Natural killer cell (primary cell): ENCODE data around the gene TPBGL. TPM values are rescaled to one million over a fixed set of nuclear protein-coding genes. Genes with fewer than 3 reads are reported as not detected.
"Not testable (repeated sequence)": the region's sequence is repeated elsewhere in the genome, so short reads cannot be mapped to it uniquely, and the experiment has no call there.

ENCODE experiments used
- ATAC-seq, 3 donors: fragments of 150-1000 bp in 2 of 3; fragments of 200-7000 bp in 1 of 3; cut with Tn5 transposase; 1 replicate in 1 of 3; 2 replicates in 2 of 3; pipeline ENCODE4 v1.10.0; 2021; ENCODE audit warnings: mild to moderate bottlenecking in 2 of 3, moderate library complexity in 2 of 3
- DNase-seq, 2 donors: peaks; one replicate each; pipeline versions ENCODE4 v3.0.0 to v3.0.0-alpha.2; 2013 to 2021; ENCODE audit warnings: mixed read lengths in 1 of 2
- H3K27ac ChIP-seq: one replicate; pipeline ENCODE4 v1.5.1; 2013; ENCODE audit warnings: mild to moderate bottlenecking, low read length
- H3K27me3 ChIP-seq: one replicate; pipeline ENCODE4 v1.6.1; 2013; ENCODE audit warnings: low read length; ENCODE audit not compliant: control insufficient read depth, insufficient read depth
- H3K36me3 ChIP-seq: one replicate; pipeline ENCODE4 v1.6.1; 2013; ENCODE audit warnings: low read length; ENCODE audit not compliant: control insufficient read depth, insufficient read depth
- H3K4me1 ChIP-seq: one replicate; pipeline ENCODE4 v1.6.1; 2013; ENCODE audit warnings: low read length; ENCODE audit not compliant: control insufficient read depth, insufficient read depth
- H3K4me3 ChIP-seq: one replicate; pipeline ENCODE4 v1.5.1; 2013; ENCODE audit warnings: low read length
- H3K9me3 ChIP-seq: one replicate; pipeline ENCODE4 v1.6.1; 2013; ENCODE audit warnings: low read length; ENCODE audit not compliant: control insufficient read depth, insufficient read depth
- H3K27ac Mint-ChIP-seq, 2 donors: one replicate each; pipeline ENCODE4 v1.8.0; 2022; ENCODE audit warnings: mild to moderate bottlenecking in 2 of 2, mixed read lengths in 2 of 2, moderate library complexity in 1 of 2
- H3K27me3 Mint-ChIP-seq, 2 donors: one replicate each; pipeline ENCODE4 v1.8.0; 2022; ENCODE audit warnings: low read depth in 2 of 2, mixed read lengths in 2 of 2
- H3K36me3 Mint-ChIP-seq: one replicate; pipeline ENCODE4 v1.8.0; 2022; ENCODE audit warnings: mixed read lengths
- H3K4me1 Mint-ChIP-seq, 2 donors: one replicate each; pipeline ENCODE4 v1.8.0; 2022; ENCODE audit warnings: mixed read lengths in 2 of 2
- H3K4me3 Mint-ChIP-seq: one replicate; pipeline ENCODE4 v1.8.0; 2022; ENCODE audit warnings: mild to moderate bottlenecking, moderate library complexity, mixed read lengths
- H3K9me3 Mint-ChIP-seq, 2 donors: one replicate each; pipeline ENCODE4 v1.8.0; 2022; ENCODE audit warnings: mixed read lengths in 2 of 2
- WGBS: methylation state at CpG from one replicate; pipeline ENCODE4 v1.1.7; 2013; ENCODE audit warnings: missing lambda C conversion rate; ENCODE audit not compliant: insufficient coverage; 5-methylcytosine and 5-hydroxymethylcytosine counted together
- intact Hi-C: fragments of 100-400 bp; cut with micrococcal nuclease; formaldehyde crosslinking; loops from one replicate; pipeline ENCODE4 v1.14.2; 2022
- total RNA-seq, 4 donors: library from RNA; stranded (reverse); fragments of 120-200 nt in 1 of 4; gene quantifications; one replicate each; pipeline versions ENCODE4 v1.2.3 to v1.2.4, GENCODE V29; 2013 to 2022
- TF ChIP-seq, protein P1 (sequence below): fragments of 200-600 bp; IDR thresholded peaks from one replicate; pipeline ENCODE4 v1.8.0; 2022; ENCODE audit warnings: antibody characterized with exemption

Gene TPBGL
- total RNA-seq, 3 donors from 2014 or later (not counting 1 experiment from before 2014, with no cell fraction given), result 0.34 to 0.75 (median 0.45) TPM

- Mint-ChIP-seq H3K9me3 (no peaks in the 10 kb centered on the region), H3K27me3 (no peaks in the 10 kb centered on the region), H3K4me3 (no peak overlapping the region), H3K4me1 (peaks cover 40 to 41% of the 10 kb centered on the region in 2 donors), H3K27ac (peak overlapping the region; percentile 80 to 89), H3K36me3 (peaks cover 9% of the 10 kb centered on the region)
- H3K4me1 ChIP-seq, result peaks cover 47% of the 10 kb centered on the region
- peaks cover 55% of the 10 kb centered on the region for H3K36me3 ChIP-seq
- intact Hi-C loops, result no loop called here
- no peak for ATAC-seq
- 72% methylated on average over 12 of the region's 12 CpGs for WGBS
- TF ChIP-seq, protein P1, sequence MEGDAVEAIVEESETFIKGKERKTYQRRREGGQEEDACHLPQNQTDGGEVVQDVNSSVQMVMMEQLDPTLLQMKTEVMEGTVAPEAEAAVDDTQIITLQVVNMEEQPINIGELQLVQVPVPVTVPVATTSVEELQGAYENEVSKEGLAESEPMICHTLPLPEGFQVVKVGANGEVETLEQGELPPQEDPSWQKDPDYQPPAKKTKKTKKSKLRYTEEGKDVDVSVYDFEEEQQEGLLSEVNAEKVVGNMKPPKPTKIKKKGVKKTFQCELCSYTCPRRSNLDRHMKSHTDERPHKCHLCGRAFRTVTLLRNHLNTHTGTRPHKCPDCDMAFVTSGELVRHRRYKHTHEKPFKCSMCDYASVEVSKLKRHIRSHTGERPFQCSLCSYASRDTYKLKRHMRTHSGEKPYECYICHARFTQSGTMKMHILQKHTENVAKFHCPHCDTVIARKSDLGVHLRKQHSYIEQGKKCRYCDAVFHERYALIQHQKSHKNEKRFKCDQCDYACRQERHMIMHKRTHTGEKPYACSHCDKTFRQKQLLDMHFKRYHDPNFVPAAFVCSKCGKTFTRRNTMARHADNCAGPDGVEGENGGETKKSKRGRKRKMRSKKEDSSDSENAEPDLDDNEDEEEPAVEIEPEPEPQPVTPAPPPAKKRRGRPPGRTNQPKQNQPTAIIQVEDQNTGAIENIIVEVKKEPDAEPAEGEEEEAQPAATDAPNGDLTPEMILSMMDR, result no peak
- H3K4me3 ChIP-seq, result no peak overlapping the region
- no peaks in the 10 kb centered on the region for H3K27me3 ChIP-seq
- no peaks in the 10 kb centered on the region for H3K9me3 ChIP-seq
- H3K27ac ChIP-seq, result no peak overlapping the region
- DNase-seq, result no peak
These were observed 32.3 kb downstream of the TPBGL start for GRCh38 chr11:75272821-75273301.

- peaks cover 60% of the 10 kb centered on the region for H3K36me3 ChIP-seq
- ATAC-seq, result no peak
- no peak overlapping the region for H3K4me3 ChIP-seq
- no peaks in the 10 kb centered on the region for H3K27me3 Mint-ChIP-seq
- H3K4me3 Mint-ChIP-seq, result peak overlapping the region; percentile 9
- DNase-seq, result no peak
- 96% methylated on average over 15 of the region's 15 CpGs for WGBS
- peak overlapping the region; percentile 80 to 89 for H3K27ac Mint-ChIP-seq
- H3K9me3 ChIP-seq, result no peaks in the 10 kb centered on the region
- peaks cover 47% of the 10 kb centered on the region for H3K4me1 ChIP-seq
- H3K27ac ChIP-seq, result peak overlapping the region; percentile 48
- TF ChIP-seq, protein P1, result no peak
- H3K36me3 Mint-ChIP-seq, result peaks cover 9% of the 10 kb centered on the region
- intact Hi-C loops, result no loop called here
- peaks cover 40 to 41% of the 10 kb centered on the region in 2 donors for H3K4me1 Mint-ChIP-seq
- no peaks in the 10 kb centered on the region for H3K27me3 ChIP-seq
- H3K9me3 Mint-ChIP-seq, result no peaks in the 10 kb centered on the region
These were observed 33.1 kb downstream of the TPBGL start for GRCh38 chr11:75273411-75274391.

- WGBS, result 89% methylated on average over 3 of the region's 3 CpGs
- H3K27me3 Mint-ChIP-seq, intact Hi-C loops, H3K4me3 Mint-ChIP-seq, H3K36me3 Mint-ChIP-seq, ATAC-seq, H3K9me3 ChIP-seq, H3K27me3 ChIP-seq, H3K4me3 ChIP-seq, H3K9me3 Mint-ChIP-seq: not testable (repeated sequence)
- Histone ChIP-seq H3K4me1 (peaks cover 48% of the 10 kb centered on the region), H3K36me3 (peaks cover 58% of the 10 kb centered on the region), H3K27ac (peak overlapping the region; percentile 70)
- Mint-ChIP-seq H3K27ac (peak overlapping the region; percentile 80 to 89), H3K4me1 (peaks cover 40 to 41% of the 10 kb centered on the region in 2 donors)
- DNase-seq, result peak in 1 of 2 donors; percentile 9
These were observed 34.1 kb downstream of the TPBGL start for GRCh38 chr11:75274716-75275115.

- no peaks in the 10 kb centered on the region for H3K27me3 ChIP-seq
These were observed 35.0 kb downstream of the TPBGL start for GRCh38 chr11:75275581-75275980.

More at GRCh38 chr11:75275581-75275980, 35.0 kb downstream of the TPBGL start:
- Histone ChIP-seq H3K36me3 (peaks cover 58% of the 10 kb centered on the region), H3K4me1 (peaks cover 57% of the 10 kb centered on the region), H3K4me3 (peak overlapping the region; percentile 17), H3K9me3 (no peaks in the 10 kb centered on the region), H3K27ac (peak overlapping the region; percentile 70)
- Mint-ChIP-seq H3K27ac (peak overlapping the region; percentile 89 to 95), H3K36me3 (peaks cover 9% of the 10 kb centered on the region), H3K27me3 (no peaks in the 10 kb centered on the region), H3K9me3 (no peaks in the 10 kb centered on the region), H3K4me1 (peaks cover 48 to 49% of the 10 kb centered on the region in 2 donors), H3K4me3 (peak overlapping the region; percentile 93)
- DNase-seq (peak; percentile 63 to 86), ATAC-seq (peak; percentile 92 to 97 (median 95))
- WGBS, result 0% methylated on average over 6 of the region's 6 CpGs
- TF ChIP-seq, protein P1, result no peak
- intact Hi-C loops, result no loop called here
